Activated CD4-positive, CD25-positive, alpha-beta regulatory T cell treated with anti-CD3 and anti-CD28 coated beads, Interleukin-2, amount 50 U/mL, for 16 hours (primary cell): ENCODE results near the gene SND1.

ENCODE experiments used
- DNase-seq: peaks from one replicate; pipeline ENCODE4 v3.0.0-alpha.2; 2020; ENCODE audit warnings: low read depth, low spot score

Gene SND1

GRCh38 chr7:127766831-127767459, 115.0 kb downstream of the SND1 start:
- DNase-seq = no peak

- no peak for DNase-seq
Observed at GRCh38 chr7:127768241-127768640, 116.2 kb downstream of the SND1 start.

- no peak for DNase-seq
Observed at GRCh38 chr7:127769137-127769536, 117.1 kb downstream of the SND1 start.

- DNase-seq = no peak
Observed at GRCh38 chr7:127769696-127770400, 117.9 kb downstream of the SND1 start.

- DNase-seq = no peak
Observed at GRCh38 chr7:127770885-127771284, 118.9 kb downstream of the SND1 start.

- DNase-seq = no peak
Observed at GRCh38 chr7:127771707-127772106, 119.7 kb downstream of the SND1 start.

- no peak for DNase-seq
Observed at GRCh38 chr7:127776776-127777386, 124.9 kb downstream of the SND1 start.

GRCh38 chr7:127780489-127780888, 128.5 kb downstream of the SND1 start:
- no peak for DNase-seq

- DNase-seq = no peak
Observed at GRCh38 chr7:127781081-127781480, 129.1 kb downstream of the SND1 start.

- no peak for DNase-seq
Observed at GRCh38 chr7:127782075-127782474, 130.1 kb downstream of the SND1 start.

GRCh38 chr7:127782654-127783559, 130.9 kb downstream of the SND1 start:
- no peak for DNase-seq

- DNase-seq = no peak
Observed at GRCh38 chr7:127786184-127786583, 134.2 kb downstream of the SND1 start.

- no peak for DNase-seq
Observed at GRCh38 chr7:127789031-127789430, 137.0 kb downstream of the SND1 start.

GRCh38 chr7:127791446-127792189, 139.6 kb downstream of the SND1 start:
- no peak for DNase-seq

- DNase-seq = no peak
Observed at GRCh38 chr7:127792528-127793342, 140.7 kb downstream of the SND1 start.

GRCh38 chr7:127793582-127793981, 141.6 kb downstream of the SND1 start:
- DNase-seq = no peak

GRCh38 chr7:127794136-127794535, 142.1 kb downstream of the SND1 start:
- DNase-seq = no peak

- no peak for DNase-seq
Observed at GRCh38 chr7:127794551-127794950, 142.6 kb downstream of the SND1 start.

GRCh38 chr7:127798023-127798422, 146.0 kb downstream of the SND1 start:
- DNase-seq = no peak

GRCh38 chr7:127798769-127799372, 146.9 kb downstream of the SND1 start:
- DNase-seq = no peak
